Measurements from ENCODE around the gene FOXK2. TPM values are rescaled to one million over a fixed set of nuclear protein-coding genes. Genes with fewer than 3 reads are reported as not detected.
A peak's percentile ranks its signal among the peaks of the same experiment; 100 is the strongest.
"Not testable (repeated sequence)": the region's sequence is repeated elsewhere in the genome, so short reads cannot be mapped to it uniquely, and the experiment has no call there.

Gene FOXK2
- total and polyA plus RNA-seq, 4 donors = 23.4 to 59.8 (median 33.4) TPM

- 24 to 50% methylated on average over 6 of the region's 6 CpGs for WGBS, 2 donors
- H3K4me3 ChIP-seq = no peak overlapping the region
- ATAC-seq (ENCODE audit: insufficient read depth, low FRiP score) (no peak), DNase-seq (peak; percentile 37 to 73 (median 71))
- peaks cover 11 to 28% (median 24%) of the 10 kb centered on the region in 5 donors for H3K4me1 ChIP-seq (ENCODE audit: control insufficient read depth in 5 of 5, insufficient read depth in 5 of 5, low read length in 5 of 5)
- peak overlapping the region; percentile 41 to 84 for H3K9ac ChIP-seq (ENCODE audit: insufficient read depth in 1 of 2, low read length in 2 of 2)
- no peaks in the 10 kb centered on the region for H3K27me3 ChIP-seq (ENCODE audit: control insufficient read depth in 3 of 3, insufficient read depth in 3 of 3, low read length in 2 of 3)
- no peak for TF ChIP-seq CTCF (IDR thresholded peaks at IDR 0.05; ENCODE audit: control extremely low read depth, extremely low read depth)
- peak overlapping the region; percentile 77 to 92 for H3K27ac ChIP-seq (ENCODE audit: low read depth in 1 of 2, low read length in 1 of 2)
- peaks cover 0 to 1% (median 0%) of the 10 kb centered on the region in 4 donors for H3K9me3 ChIP-seq (ENCODE audit: control insufficient read depth in 4 of 4, insufficient read depth in 3 of 4, low read length in 3 of 4)
- H3K36me3 ChIP-seq (ENCODE audit: control insufficient read depth in 4 of 4, insufficient read depth in 4 of 4, low read length in 4 of 4) = no peaks in the 10 kb centered on the region
Measured at GRCh38 chr17:82536512-82537201, 17.1 kb downstream of the FOXK2 start.

- Histone ChIP-seq H3K4me1 (ENCODE audit: control insufficient read depth in 5 of 5, insufficient read depth in 5 of 5, low read length in 5 of 5) (peaks cover 11 to 28% (median 24%) of the 10 kb centered on the region in 5 donors), H3K27ac (ENCODE audit: low read depth in 1 of 2, low read length in 1 of 2) (peak overlapping the region; percentile 40 to 77), H3K9ac (ENCODE audit: insufficient read depth in 1 of 2, low read length in 2 of 2) (peak overlapping the region in 1 of 2 donors; percentile 84)
- DNase-seq; H3K27me3 ChIP-seq (ENCODE audit: control insufficient read depth in 3 of 3, insufficient read depth in 3 of 3, low read length in 2 of 3); H3K9me3 ChIP-seq (ENCODE audit: control insufficient read depth in 4 of 4, insufficient read depth in 3 of 4, low read length in 3 of 4); H3K36me3 ChIP-seq (ENCODE audit: control insufficient read depth in 4 of 4, insufficient read depth in 4 of 4, low read length in 4 of 4); H3K4me3 ChIP-seq; ATAC-seq (ENCODE audit: insufficient read depth, low FRiP score): not testable (repeated sequence)
- 74 to 88% methylated on average over 9 of the region's 9 CpGs for WGBS, 2 donors
Measured at GRCh38 chr17:82537228-82537627, 17.7 kb downstream of the FOXK2 start.

GRCh38 chr17:82539076-82539475 lies 19.5 kb downstream of the FOXK2 start:
- WGBS, 2 donors = 90 to 94% methylated on average over 18 of the region's 18 CpGs
- H3K4me1 ChIP-seq (ENCODE audit: control insufficient read depth in 5 of 5, insufficient read depth in 5 of 5, low read length in 5 of 5) = peaks cover 11 to 34% (median 23%) of the 10 kb centered on the region in 5 donors
- not testable (repeated sequence) for H3K27ac ChIP-seq (ENCODE audit: low read depth in 1 of 2, low read length in 1 of 2); H3K27me3 ChIP-seq (ENCODE audit: control insufficient read depth in 3 of 3, insufficient read depth in 3 of 3, low read length in 2 of 3); DNase-seq; H3K4me3 ChIP-seq; ATAC-seq (ENCODE audit: insufficient read depth, low FRiP score); H3K9ac ChIP-seq (ENCODE audit: insufficient read depth in 1 of 2, low read length in 2 of 2); H3K36me3 ChIP-seq (ENCODE audit: control insufficient read depth in 4 of 4, insufficient read depth in 4 of 4, low read length in 4 of 4); H3K9me3 ChIP-seq (ENCODE audit: control insufficient read depth in 4 of 4, insufficient read depth in 3 of 4, low read length in 3 of 4)

GRCh38 chr17:82542439-82542838 lies 22.9 kb downstream of the FOXK2 start:
- no peak for TF ChIP-seq CTCF (IDR thresholded peaks at IDR 0.05; ENCODE audit: control extremely low read depth, extremely low read depth)
- no peak for ATAC-seq (ENCODE audit: insufficient read depth, low FRiP score)
- 88 to 96% methylated on average over 5 of the region's 5 CpGs for WGBS, 2 donors
- Histone ChIP-seq H3K9me3 (ENCODE audit: control insufficient read depth in 4 of 4, insufficient read depth in 3 of 4, low read length in 3 of 4) (no peaks in the 10 kb centered on the region), H3K27ac (ENCODE audit: low read depth in 1 of 2, low read length in 1 of 2) (no peak overlapping the region), H3K9ac (ENCODE audit: insufficient read depth in 1 of 2, low read length in 2 of 2) (no peak overlapping the region), H3K27me3 (ENCODE audit: control insufficient read depth in 3 of 3, insufficient read depth in 3 of 3, low read length in 2 of 3) (no peaks in the 10 kb centered on the region), H3K4me1 (ENCODE audit: control insufficient read depth in 5 of 5, insufficient read depth in 5 of 5, low read length in 5 of 5) (peaks cover 2 to 19% (median 12%) of the 10 kb centered on the region in 5 donors), H3K36me3 (ENCODE audit: control insufficient read depth in 4 of 4, insufficient read depth in 4 of 4, low read length in 4 of 4) (no peaks in the 10 kb centered on the region), H3K4me3 (no peak overlapping the region)
- no peak for DNase-seq

All from lung (tissue), 12 donors.